ENCODE data around the gene CELF2. TPM values are rescaled to one million over a fixed set of nuclear protein-coding genes. Genes with fewer than 3 reads are reported as not detected.

CELF2 gene
- total RNA-seq, 1 experiment from 2014 or later, result 0.07 TPM

- Mint-ChIP-seq H3K9me3 (ENCODE audit: unreplicated experiment) (no peaks in the 10 kb centered on the region), H3K4me1 (ENCODE audit: insufficient read depth, unreplicated experiment) (no peaks in the 10 kb centered on the region), H3K4me3 (ENCODE audit: unreplicated experiment) (no peak overlapping the region), H3K27me3 (ENCODE audit: insufficient read depth, unreplicated experiment) (no peaks in the 10 kb centered on the region), H3K36me3 (ENCODE audit: insufficient read depth, unreplicated experiment) (no peaks in the 10 kb centered on the region), H3K27ac (ENCODE audit: low read depth, unreplicated experiment) (no peak overlapping the region)
- ChIA-PET CTCF (interaction anchor here (0.6 kb wide), 1 partner anchor 1378 kb away, joined by 3 read pairs; no protein-coding TSS in a partner anchor), POLR2A (no interaction called here)
- no TSS peak for BruUV-seq (replicated peaks)
- TF ChIP-seq CTCF (IDR thresholded peaks at IDR 0.05; ENCODE audit: unreplicated experiment), result no peak
- no peak for DNase-seq (ENCODE audit: unreplicated experiment)
- intact Hi-C loops (cut with micrococcal nuclease), result no loop called here
These were observed 65.4 kb downstream of the CELF2 start for GRCh38 chr10:11083051-11083450.

GRCh38 chr10:11085545-11085944 lies 67.9 kb downstream of the CELF2 start:
- Mint-ChIP-seq H3K36me3 (ENCODE audit: insufficient read depth, unreplicated experiment) (no peaks in the 10 kb centered on the region), H3K4me1 (ENCODE audit: insufficient read depth, unreplicated experiment) (no peaks in the 10 kb centered on the region), H3K4me3 (ENCODE audit: unreplicated experiment) (no peak overlapping the region), H3K27me3 (ENCODE audit: insufficient read depth, unreplicated experiment) (no peaks in the 10 kb centered on the region), H3K9me3 (ENCODE audit: unreplicated experiment) (no peaks in the 10 kb centered on the region), H3K27ac (ENCODE audit: low read depth, unreplicated experiment) (no peak overlapping the region)
- POLR2A ChIA-PET, result interaction anchor here (2.0 kb wide), 1 partner anchor 10 kb away, joined by 6 read pairs; no protein-coding TSS in a partner anchor
- intact Hi-C loops (cut with micrococcal nuclease), result no loop called here
- TF ChIP-seq CTCF (IDR thresholded peaks at IDR 0.05; ENCODE audit: unreplicated experiment), result no peak
- CTCF ChIA-PET, result no interaction called here
- BruUV-seq (replicated peaks), result no TSS peak
- DNase-seq (ENCODE audit: unreplicated experiment), result no peak

GRCh38 chr10:11086177-11086840 lies 68.6 kb downstream of the CELF2 start:
- Mint-ChIP-seq H3K9me3 (ENCODE audit: unreplicated experiment) (no peaks in the 10 kb centered on the region), H3K36me3 (ENCODE audit: insufficient read depth, unreplicated experiment) (no peaks in the 10 kb centered on the region), H3K27me3 (ENCODE audit: insufficient read depth, unreplicated experiment) (no peaks in the 10 kb centered on the region), H3K27ac (ENCODE audit: low read depth, unreplicated experiment) (no peak overlapping the region), H3K4me3 (ENCODE audit: unreplicated experiment) (no peak overlapping the region), H3K4me1 (ENCODE audit: insufficient read depth, unreplicated experiment) (no peaks in the 10 kb centered on the region)
- DNase-seq (ENCODE audit: unreplicated experiment), result no peak
- BruUV-seq (replicated peaks), result no TSS peak
- no peak for TF ChIP-seq CTCF (IDR thresholded peaks at IDR 0.05; ENCODE audit: unreplicated experiment)
- intact Hi-C loops (cut with micrococcal nuclease), result no loop called here
- ChIA-PET CTCF (no interaction called here), POLR2A (interaction anchor here (2.0 kb wide), 1 partner anchor 9 kb away, joined by 6 read pairs; no protein-coding TSS in a partner anchor)

GRCh38 chr10:11087372-11087771 lies 69.7 kb downstream of the CELF2 start:
- Mint-ChIP-seq H3K4me1 (ENCODE audit: insufficient read depth, unreplicated experiment) (no peaks in the 10 kb centered on the region), H3K9me3 (ENCODE audit: unreplicated experiment) (no peaks in the 10 kb centered on the region), H3K27me3 (ENCODE audit: insufficient read depth, unreplicated experiment) (no peaks in the 10 kb centered on the region), H3K27ac (ENCODE audit: low read depth, unreplicated experiment) (no peak overlapping the region), H3K36me3 (ENCODE audit: insufficient read depth, unreplicated experiment) (no peaks in the 10 kb centered on the region), H3K4me3 (ENCODE audit: unreplicated experiment) (no peak overlapping the region)
- ChIA-PET POLR2A (no interaction called here), CTCF (no interaction called here)
- no peak for TF ChIP-seq CTCF (IDR thresholded peaks at IDR 0.05; ENCODE audit: unreplicated experiment)
- no TSS peak for BruUV-seq (replicated peaks)
- intact Hi-C loops (cut with micrococcal nuclease), result no loop called here
- no peak for DNase-seq (ENCODE audit: unreplicated experiment)

All from MCF 10A (cell line).